ENCODE results near the gene FAM83E.
A peak's percentile ranks its signal among the peaks of the same experiment; 100 is the strongest.
"Not testable (repeated sequence)": the region's sequence is repeated elsewhere in the genome, so short reads cannot be mapped to it uniquely, and the experiment has no call there.

FAM83E gene

DNA sequence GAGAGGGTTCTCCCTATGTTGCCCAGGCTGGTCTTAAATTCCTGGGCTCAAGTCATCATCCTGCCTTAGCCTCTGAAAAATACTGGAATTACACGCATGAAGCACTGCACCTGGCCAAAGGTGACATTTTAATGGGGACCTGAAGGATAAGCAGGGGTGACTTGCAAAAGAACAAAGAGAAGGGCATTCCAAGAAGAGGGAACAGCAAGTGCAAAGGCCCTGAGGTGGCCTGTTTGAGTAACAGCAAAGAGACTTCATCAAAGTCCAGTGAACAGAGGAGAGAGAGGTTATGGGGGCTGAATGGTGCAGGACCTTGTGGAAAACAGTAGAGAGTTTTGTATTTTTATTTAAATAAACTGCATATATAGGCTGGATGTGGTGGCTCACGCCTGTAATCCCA lies 27.0 kb upstream of the FAM83E start:
- DNase-seq (ENCODE audit: low spot score), result no peak

DNA sequence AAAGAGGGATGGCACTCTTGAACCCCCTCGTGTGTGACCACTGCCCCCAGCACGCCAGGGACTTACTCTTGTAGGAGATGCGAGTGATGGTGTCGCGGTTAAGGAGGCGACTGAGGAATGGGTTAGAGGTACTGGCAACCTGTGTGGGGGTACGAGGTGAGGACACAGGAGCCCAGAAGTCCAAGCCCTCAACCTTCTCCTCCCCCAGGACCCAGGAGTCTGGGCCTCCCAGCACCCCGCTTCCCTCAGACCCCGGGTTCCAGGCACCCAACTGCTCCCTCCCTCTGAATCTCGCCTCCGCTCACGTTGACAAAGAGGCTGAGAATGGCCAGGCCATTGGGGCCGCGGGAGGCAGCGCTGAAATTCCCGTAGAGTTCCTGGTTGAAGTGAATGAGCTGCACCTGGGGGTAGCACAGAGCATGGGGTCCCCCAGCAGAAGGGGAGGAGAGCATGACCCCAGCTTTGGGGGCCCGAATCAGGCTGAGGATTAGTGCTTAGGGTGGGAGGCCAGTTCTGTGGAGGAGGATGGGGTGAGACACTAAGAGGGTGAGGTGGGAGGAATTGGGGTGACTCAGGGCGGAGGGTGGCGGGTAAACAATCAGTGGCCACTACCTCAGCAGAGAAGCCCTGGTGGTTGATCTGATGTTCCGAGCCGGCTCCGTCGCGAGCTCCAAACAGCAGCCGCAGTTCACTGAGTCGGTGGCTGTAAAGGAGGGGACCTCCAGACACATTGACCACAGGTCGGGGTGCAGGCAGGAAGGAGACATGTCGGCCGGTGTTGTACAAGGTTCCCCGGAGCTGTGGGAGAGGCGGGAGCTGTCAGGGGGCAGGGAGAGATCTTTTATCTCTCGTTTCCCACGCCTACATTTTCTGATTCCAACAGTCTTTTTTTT lies 24.9 kb upstream of the FAM83E start:
- DNase-seq (ENCODE audit: low spot score), result no peak

DNA sequence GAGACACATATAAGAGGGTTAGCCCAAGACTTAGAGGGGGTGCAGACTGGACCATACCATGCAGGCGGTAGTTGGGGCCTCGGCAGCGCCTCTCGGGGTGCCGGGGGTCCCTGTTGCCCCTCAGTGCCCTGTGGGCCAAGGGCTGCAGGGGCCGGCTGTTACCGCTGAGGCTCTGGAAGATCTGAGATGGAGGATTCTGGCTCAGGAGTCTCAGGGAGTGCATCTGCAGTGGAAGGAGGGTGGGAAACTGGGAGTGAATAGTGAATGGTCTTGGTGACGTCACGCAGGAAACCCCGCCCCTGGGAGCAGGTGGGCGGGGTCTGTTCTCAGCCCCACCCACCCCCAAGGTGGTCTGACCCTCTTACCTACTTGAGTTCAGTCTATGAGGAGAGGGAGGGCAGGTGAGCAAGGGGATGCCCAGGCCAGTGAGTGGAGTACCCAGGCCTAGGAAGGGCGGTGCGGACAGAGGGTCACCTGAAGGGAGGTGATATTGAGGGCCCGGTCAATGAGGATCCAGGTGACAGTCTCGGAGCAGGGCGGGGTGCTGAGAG lies 24.0 kb upstream of the FAM83E start:
- no peak for DNase-seq (ENCODE audit: low spot score)

DNA sequence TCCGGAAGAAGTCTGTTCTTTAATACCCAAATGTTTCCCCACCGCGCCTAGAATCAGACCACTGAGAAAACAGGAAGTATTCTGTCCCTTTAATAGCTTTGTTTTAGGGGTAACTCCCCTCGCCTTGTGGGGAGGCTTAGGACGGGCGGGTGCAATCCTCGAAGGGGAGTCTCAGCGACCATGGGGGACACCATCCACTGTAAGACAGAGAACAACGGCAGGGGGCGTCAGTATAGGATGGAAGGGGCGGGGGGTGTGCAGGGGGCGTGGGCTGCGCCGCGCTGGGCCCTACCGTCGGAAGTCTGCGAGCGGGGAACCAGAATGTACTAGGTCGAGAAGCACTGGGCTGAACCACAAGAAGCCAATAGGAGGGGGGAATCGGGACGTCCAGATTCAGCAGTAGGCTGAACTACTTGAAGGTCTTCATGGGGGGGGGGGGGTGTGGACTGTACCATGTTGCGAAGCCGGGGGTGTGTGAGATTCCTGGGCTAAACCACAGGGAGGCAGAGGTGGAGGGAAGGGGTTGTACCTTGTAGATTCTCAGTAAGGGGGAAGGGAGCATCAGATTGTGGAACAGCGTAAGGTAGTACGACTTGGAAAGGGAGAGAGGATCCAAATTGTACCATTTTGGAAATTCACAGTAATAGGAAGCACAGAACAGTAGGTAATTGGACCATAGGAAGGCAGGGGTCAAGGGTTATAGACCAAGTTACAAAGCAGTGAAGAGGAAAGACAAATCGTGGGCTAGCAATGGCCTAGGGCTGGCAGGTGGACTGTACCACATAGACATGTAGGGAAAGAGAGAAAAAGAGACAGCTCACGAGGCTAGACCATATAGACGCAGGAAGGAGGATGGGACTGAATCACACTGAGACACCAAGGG lies 23.3 kb upstream of the FAM83E start:
- peak; percentile 84 for DNase-seq (ENCODE audit: low spot score)

DNA sequence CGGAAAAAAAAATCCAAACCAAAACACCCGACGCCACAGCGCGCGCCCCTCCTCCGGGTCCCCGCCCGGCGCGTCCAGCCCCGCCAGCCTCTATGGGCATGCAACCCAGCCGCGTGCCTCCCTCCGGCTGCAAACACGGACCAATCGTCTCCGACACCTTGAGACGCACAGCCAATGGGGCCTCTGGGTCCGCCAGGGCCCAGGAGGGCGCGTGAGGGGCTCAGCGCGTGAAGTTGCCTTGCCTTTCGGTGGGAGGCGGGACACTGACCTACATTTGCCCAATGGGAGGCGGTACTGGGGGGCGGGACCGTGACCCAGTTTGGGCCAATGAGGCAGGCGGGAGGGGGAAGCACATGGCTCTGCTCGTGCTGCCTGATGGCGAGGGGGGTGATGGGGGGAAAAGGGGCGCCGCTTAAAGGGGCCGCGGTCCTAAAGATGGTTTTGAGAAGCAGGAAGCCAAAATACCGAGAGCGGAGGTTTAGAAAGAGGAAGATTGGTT lies 22.6 kb upstream of the FAM83E start:
- peak; percentile 97 for DNase-seq (ENCODE audit: low spot score)

DNA sequence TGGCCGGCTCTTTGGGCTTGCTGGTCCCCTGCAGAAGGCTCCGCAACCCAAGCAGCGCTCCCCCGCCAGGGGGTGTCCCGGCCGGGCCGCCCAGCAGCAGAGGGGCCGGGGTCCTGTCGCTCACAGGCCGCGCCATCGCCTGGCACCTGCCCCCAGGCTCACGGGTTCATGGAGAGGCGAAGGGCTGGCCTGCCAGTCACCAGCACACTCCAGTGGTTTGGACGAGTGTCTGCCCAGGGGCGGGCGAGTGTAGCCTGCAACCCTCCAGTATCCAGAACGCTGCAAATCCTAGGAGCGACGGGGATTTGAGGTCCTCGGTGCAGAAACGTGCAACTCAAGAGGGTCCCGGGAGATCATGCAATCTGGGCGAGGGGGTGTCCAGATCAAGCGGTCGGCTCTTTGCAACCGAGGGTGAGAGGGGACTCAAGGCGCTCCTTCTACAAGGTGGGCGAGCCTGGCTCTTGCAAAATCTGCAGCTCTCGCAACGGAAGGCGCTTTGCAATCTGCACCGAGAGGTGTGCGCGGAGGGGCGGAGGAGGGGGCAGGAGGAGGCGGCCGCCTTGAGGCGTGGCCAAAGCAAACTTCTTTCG lies 22.1 kb upstream of the FAM83E start, which contains the start of gene DBP:
TSS of gene DBP (minus strand) at position 521 of the 590 bp plus-strand sequence. CDS start at position 136, 385 bp downstream.
- no peak for DNase-seq (ENCODE audit: low spot score)

DNA sequence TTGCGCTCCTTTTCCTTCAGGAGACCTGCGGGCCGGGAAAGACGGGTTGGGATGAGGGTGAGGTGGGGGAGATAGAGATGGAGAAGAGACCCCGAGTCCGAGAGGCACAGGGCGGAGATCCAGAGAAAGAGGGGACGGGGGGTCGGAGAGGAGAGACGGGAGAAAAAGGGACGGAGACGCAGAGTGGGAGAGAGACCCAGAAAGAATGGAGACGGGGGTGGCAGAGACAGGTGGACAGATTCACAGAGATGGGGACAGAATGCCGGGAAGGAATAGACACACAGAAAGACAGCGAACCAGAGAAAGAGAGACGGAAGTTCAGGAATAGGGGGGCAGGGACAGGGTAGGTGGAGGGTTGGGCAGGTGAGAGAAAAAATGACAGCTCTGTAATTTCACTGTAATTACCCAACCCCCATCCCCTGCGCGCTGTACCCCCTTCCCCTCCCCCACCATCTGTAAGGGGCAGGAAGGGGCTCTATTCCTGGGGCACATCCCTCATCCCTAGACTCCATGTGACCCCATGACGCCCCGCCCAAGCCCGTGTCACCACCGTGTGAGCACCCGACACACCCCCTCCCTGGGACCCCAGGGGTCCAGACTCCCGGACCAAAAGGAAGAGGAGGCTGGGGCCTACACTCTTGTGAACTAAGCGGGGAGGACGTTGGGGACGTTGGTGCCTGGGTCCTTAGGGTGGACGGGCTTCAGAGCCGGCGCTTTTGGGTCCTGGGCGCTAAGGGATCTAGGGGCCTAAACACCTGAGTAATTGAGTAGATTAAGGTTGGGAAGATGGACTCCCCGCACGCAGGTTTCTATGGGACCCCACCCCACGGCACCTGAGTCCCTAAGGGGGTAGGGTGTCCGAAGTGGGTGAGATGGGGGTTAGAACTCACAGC lies 21.3 kb upstream of the FAM83E start:
- DNase-seq (ENCODE audit: low spot score), result no peak

DNA sequence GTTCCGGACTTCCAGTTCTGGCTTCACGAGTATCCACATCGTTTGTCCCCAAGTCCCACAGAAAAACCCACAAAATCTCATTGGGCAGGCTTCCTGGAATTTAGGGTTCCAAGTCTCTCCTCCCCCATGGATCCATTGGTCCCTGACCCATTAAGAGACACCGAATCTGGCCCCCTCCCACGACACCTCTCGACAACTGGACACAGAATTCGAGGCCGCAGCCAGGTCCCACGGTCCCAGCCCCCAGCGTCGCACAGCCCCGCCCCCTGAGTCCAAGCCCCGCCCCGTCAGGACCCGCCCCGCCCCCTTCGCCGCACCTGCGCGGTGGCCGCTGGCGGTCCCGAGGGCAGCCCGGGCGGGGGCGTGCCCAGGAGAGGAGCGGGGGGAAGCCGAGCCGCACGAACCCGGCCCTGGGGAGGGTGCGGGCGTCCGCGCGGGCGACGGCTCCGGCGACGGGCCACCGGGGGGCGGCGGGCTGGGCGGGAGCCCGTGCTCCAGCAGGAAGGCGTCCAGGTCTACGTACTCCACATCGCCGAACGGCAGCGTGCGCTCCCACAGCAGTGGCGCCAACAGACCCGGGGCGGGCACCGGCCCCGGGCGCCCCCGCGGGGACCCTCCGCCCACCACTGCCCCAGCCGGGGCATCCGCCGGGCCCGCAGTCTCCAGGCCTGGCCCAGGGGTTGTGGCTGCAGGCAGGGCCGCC lies 20.5 kb upstream of the FAM83E start:
- DNase-seq (ENCODE audit: low spot score), result peak; percentile 64

DNA sequence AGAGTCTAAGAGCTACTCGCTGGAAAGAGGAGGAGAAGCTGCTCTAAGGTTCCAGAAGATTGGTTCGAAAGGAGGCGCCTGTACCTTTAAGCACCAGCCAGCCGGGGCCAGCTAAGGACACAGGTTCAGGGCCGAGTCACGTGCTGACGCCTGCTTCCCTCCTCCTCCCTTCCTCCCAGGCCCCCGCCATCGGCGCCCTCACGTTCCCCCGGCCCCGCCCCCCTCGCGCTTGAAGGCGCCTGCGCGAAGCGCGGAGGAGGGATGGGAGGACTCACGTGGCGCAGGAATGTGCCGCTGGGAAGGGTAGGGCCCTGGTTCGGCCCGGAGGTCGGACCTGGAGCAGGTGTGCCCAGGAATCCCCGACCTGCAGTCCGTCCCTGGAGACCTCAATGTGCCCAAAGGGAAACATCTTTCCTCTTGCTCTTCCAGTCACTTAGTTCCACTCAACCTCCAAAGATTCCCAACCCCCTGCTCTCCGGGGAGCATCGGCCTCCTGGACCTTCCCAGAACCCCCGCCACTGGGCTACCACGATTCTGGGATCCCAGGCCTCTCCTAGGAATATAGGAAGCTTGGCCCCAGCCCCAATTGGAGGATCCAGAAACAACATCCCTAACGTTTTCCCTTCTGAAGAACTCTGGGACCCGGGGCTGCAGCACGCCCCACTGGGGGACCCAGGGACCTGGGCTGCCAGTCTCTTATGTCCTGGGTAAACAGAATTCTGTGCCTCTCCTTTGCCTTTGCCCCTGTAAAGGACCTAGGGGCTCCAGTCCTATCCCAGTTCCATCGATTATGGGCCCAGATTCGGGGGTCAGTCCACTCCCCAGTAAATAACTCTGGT lies 19.8 kb upstream of the FAM83E start:
- DNase-seq (ENCODE audit: low spot score), result peak; percentile 93

DNA sequence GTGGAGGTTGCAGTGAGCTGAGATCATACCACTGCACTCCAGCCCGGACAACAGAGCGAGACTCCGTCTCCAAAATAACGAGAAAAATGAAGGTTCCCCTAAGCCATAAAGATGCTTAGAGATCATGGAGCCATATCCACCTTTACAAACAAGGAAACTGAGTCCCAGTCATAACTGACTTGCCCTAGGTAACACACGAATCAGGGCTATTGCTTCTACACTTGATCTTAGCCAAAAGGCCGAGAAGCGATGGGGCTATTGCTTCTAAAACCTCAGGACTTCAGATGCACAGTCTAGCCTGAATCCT lies 19.1 kb upstream of the FAM83E start:
- DNase-seq (ENCODE audit: low spot score), result no peak

DNA sequence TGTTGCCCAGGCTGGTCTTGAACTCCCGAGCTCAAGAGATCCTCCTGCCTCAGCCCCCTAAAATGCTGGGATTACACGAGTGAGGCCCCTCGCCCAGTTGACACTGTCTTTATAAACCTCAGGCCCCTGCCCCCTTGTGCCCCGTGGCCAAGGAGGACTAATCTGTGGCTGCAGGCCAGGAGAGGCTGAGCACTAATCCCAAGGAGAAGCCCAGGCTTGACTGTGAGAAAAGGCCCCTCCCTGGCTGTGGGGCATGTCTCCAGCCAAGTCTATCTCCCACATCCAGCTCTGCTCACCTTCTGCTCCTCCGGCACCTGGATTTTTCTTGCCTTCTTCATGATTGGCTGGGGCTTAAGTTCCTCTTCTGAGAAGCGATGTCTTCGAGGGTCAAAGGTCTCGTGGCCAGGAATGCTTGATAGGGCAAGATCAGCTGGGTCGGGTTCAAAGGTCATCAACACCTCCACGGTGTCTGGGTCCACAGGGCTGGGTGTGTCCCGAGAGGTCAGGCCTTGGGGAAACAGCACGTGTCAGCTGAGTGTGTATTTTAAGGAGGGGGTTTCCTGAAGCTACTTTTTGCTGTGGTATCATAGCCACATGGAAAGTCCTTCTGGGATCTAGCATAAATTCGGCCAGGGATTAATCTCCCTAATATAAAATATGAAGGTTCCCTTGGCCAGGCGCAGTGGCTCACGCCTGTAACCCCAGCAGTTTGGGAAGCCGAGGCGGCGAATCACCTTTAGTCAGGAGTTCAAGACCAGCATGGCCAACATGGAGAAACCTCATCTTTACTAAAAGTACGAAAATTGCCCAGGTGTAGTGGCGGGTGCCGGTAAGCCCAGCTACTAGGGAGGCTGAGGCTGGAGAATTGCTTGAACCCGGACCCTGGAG lies 18.5 kb upstream of the FAM83E start:
- no peak for DNase-seq (ENCODE audit: low spot score)

DNA sequence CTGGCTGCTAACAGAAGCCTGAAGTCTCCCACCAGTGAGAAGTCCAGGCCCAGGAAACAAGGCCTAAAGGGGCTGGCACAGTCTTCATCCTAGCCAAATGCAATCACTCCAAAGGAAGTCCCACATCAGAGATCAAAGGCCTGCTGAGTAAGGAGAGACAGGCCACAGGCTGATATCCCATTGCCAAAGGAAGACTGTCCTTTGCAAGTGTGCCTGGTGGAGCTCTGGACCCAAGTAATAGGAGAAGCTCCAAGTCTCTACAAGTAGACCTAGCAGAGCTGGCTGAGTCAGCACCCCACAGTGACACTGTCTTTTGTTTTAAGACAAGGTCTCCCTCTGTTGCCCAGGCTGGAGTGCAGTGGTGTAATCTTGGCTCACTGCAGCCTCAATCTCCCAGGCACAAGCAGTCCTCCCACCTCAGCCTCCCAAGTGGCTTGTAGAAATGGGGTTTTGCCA lies 17.8 kb upstream of the FAM83E start:
- DNase-seq (ENCODE audit: low spot score), result peak; percentile 69

DNA sequence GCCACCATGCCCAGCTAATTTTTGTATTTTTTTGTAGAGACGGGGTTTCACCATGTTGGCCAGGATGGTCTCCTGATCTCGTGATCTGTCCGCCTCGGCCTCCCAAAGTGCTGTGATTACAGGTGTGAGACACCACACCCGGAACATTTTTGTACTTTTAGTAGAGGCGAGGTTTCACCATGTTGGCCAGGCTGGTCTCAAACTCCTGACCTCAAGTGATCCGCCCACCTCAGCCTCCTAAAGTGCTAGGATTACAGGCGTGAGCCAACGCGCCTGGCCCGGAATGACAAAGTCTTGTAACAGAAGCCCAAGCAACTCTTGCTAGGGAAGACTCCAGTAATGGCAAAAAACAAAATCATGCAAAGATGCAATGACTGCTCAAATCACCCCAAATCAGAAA lies 17.4 kb upstream of the FAM83E start:
- DNase-seq (ENCODE audit: low spot score), result not testable (repeated sequence)

DNA sequence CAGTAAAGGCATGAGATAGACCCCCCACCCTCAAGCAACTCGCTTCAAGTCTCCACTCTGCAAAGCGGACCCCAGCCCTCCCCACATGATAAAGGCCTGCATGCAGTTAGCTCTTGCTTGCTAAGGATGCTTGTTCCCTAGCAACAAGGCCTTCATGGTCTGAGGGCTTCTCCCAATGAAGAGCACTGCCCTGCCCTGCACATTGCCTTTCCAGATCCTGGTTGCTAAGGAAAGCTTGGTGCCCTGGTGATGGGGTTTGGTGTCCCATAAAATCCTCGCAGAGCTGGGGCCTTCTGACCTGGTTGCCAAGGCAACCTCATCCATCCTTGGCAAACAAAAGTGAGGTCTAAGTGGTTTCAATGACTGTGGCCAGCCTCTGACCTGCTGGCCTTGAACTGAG lies 16.3 kb upstream of the FAM83E start:
- no peak for DNase-seq (ENCODE audit: low spot score)

DNA sequence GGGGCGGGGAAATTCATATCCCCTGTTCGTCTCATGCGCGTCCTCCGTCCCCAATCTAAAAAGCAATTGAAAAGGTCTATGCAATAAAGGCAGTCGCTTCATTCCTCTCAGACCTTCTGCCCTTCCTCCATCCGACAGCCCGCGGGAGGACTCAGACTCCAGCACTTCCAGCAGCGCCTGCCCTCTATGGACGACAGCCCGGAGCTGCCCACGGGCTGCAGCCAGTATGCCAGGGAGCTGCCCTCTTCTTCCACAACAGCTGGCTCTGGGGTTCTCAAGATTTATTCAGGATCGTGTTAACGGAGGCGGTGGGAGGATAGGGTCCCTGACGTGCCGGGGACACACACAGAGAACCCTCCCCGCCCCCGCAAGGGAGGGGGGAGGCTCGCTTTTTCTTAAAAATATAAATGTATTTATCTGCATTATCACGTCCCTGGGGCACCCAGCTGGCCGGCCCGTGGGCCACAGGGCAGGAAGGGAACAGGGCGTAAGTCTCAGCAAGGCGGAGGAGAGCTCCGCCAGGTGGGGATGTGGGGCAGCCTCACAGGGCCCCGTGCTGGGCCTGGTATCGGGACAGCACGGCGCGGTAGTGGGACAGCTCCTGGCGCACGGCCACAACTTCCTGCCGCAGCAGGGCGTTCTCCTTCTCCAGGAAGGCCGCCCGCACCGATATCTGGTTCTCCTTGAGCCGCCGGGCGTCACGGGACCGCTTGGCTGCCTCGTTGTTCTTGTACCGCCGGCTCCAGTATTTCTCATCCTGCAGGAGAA lies 15.6 kb upstream of the FAM83E start:
- DNase-seq (ENCODE audit: low spot score), result no peak

DNA sequence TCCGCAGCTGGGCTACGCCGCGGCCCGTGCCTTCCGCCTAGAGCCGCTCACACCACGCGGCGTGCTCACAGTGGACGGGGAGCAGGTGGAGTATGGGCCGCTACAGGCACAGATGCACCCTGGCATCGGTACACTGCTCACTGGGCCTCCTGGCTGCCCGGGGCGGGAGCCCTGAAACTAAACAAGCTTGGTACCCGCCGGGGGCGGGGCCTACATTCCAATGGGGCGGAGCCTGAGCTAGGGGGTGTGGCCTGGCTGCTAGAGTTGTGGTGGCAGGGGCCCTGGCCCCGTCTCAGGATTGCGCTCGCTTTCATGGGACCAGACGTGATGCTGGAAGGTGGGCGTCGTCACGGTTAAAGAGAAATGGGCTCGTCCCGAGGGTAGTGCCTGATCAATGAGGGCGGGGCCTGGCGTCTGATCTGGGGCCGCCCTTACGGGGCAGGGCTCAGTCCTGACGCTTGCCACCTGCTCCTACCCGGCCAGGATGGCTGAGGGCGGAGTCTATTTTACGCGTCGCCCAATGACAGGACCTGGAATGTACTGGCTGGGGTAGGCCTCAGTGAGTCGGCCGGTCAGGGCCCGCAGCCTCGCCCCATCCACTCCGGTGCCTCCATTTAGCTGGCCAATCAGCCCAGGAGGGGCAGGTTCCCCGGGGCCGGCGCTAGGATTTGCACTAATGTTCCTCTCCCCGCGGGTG lies 14.9 kb upstream of the FAM83E start:
- DNase-seq (ENCODE audit: low spot score), result no peak

DNA sequence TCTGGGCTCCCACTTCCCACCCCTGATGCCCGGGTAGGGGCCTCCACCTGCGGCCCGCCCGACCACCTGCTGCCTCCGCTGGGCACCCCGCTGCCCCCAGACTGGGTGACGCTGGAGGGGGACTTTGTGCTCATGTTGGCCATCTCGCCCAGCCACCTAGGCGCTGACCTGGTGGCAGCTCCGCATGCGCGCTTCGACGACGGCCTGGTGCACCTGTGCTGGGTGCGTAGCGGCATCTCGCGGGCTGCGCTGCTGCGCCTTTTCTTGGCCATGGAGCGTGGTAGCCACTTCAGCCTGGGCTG lies 14.4 kb upstream of the FAM83E start:
- no peak for DNase-seq (ENCODE audit: low spot score)

Measured in kidney tubule cell (primary cell).